ENCODE data around the gene WFS1.
A peak's percentile ranks its signal among the peaks of the same experiment; 100 is the strongest.

WFS1 gene

DNA sequence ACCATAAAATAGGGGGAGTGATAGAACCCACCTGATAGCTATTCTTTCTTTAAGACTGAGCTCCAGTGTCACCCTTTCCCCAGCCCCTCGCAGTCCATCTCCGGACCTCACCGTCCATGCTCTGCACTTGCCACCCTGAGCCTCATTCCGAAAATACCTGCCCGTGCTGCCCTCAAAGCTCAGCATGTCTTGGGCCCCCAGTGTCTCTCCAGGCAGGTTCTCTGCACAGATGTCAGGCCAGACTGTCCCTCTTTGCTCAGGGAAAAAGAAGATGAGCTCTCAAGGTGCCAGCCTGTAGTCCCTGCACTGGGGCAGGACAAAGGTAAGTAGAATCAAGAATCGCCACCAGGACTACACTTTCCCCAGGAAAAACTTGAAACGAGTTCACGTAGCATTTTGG lies 9.8 kb upstream of the WFS1 start:
- TF ChIP-seq, protein P1, sequence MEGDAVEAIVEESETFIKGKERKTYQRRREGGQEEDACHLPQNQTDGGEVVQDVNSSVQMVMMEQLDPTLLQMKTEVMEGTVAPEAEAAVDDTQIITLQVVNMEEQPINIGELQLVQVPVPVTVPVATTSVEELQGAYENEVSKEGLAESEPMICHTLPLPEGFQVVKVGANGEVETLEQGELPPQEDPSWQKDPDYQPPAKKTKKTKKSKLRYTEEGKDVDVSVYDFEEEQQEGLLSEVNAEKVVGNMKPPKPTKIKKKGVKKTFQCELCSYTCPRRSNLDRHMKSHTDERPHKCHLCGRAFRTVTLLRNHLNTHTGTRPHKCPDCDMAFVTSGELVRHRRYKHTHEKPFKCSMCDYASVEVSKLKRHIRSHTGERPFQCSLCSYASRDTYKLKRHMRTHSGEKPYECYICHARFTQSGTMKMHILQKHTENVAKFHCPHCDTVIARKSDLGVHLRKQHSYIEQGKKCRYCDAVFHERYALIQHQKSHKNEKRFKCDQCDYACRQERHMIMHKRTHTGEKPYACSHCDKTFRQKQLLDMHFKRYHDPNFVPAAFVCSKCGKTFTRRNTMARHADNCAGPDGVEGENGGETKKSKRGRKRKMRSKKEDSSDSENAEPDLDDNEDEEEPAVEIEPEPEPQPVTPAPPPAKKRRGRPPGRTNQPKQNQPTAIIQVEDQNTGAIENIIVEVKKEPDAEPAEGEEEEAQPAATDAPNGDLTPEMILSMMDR (IDR thresholded peaks at IDR 0.05; ENCODE audit: low read depth, low read length, missing control alignments) = no peak
- in situ Hi-C loops (cut with HindIII; ENCODE audit: low pct_ligation_motif_present, low sequenced_read_pairs) = no loop called here
- no peak overlapping the region for H3K27ac ChIP-seq
- no peak for DNase-seq
- H3K4me3 ChIP-seq (ENCODE audit: low read depth, low read length) = no peak overlapping the region
- no peaks in the 10 kb centered on the region for H3K27me3 ChIP-seq (replicated peaks)
- no peaks in the 10 kb centered on the region for H3K36me3 ChIP-seq (replicated peaks)

DNA sequence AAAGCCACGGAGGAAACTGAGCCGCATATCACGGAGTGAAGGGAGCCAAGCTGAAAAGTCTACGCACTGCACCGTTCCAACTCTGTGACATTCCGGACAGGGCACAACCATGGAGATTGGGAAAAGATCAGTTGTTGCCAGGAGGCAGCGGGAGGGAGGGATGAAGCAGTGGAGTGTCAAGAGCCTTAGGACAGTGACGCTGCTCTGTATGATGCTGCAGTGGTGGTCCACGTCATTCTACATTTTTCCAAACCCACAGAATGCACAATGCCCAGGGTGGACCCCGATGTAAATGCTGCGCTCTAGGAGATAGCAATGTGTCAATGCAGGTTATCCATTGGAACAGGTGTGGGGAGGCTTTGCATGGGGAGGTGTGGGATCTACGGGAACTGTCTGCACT lies 7.5 kb upstream of the WFS1 start:
- TF ChIP-seq, protein P1 (IDR thresholded peaks at IDR 0.05; ENCODE audit: low read depth, low read length, missing control alignments) = no peak
- Histone ChIP-seq H3K27ac (no peak overlapping the region), H3K27me3 (replicated peaks) (no peaks in the 10 kb centered on the region), H3K4me3 (ENCODE audit: low read depth, low read length) (no peak overlapping the region), H3K36me3 (replicated peaks) (no peaks in the 10 kb centered on the region)
- DNase-seq = no peak
- in situ Hi-C loops (cut with HindIII; ENCODE audit: low pct_ligation_motif_present, low sequenced_read_pairs) = no loop called here

GRCh38 chr4:6262847-6263487 lies 6.7 kb upstream of the WFS1 start:
- DNase-seq = no peak
- H3K27ac ChIP-seq = no peak overlapping the region
- H3K4me3 ChIP-seq (ENCODE audit: low read depth, low read length) = no peak overlapping the region
- in situ Hi-C loops (cut with HindIII; ENCODE audit: low pct_ligation_motif_present, low sequenced_read_pairs) = no loop called here
- H3K36me3 ChIP-seq (replicated peaks) = no peaks in the 10 kb centered on the region
- TF ChIP-seq, protein P1 (IDR thresholded peaks at IDR 0.05; ENCODE audit: low read depth, low read length, missing control alignments) = no peak
- H3K27me3 ChIP-seq (replicated peaks) = no peaks in the 10 kb centered on the region

GRCh38 chr4:6263526-6264224 lies 6.0 kb upstream of the WFS1 start:
- Histone ChIP-seq H3K4me3 (ENCODE audit: low read depth, low read length) (no peak overlapping the region), H3K27me3 (replicated peaks) (no peaks in the 10 kb centered on the region), H3K36me3 (replicated peaks) (no peaks in the 10 kb centered on the region), H3K27ac (no peak overlapping the region)
- no peak for DNase-seq
- TF ChIP-seq, protein P1 (IDR thresholded peaks at IDR 0.05; ENCODE audit: low read depth, low read length, missing control alignments) = no peak
- in situ Hi-C loops (cut with HindIII; ENCODE audit: low pct_ligation_motif_present, low sequenced_read_pairs) = no loop called here

- in situ Hi-C loops (cut with HindIII; ENCODE audit: low pct_ligation_motif_present, low sequenced_read_pairs) = no loop called here
- DNase-seq = peak; percentile 40
- H3K4me3 ChIP-seq (ENCODE audit: low read depth, low read length) = no peak overlapping the region
- no peaks in the 10 kb centered on the region for H3K36me3 ChIP-seq (replicated peaks)
- no peak overlapping the region for H3K27ac ChIP-seq
- H3K27me3 ChIP-seq (replicated peaks) = no peaks in the 10 kb centered on the region
- TF ChIP-seq, protein P1 (IDR thresholded peaks at IDR 0.05; ENCODE audit: low read depth, low read length, missing control alignments) = peak; percentile 82
Measured at GRCh38 chr4:6264225-6264540, 5.5 kb upstream of the WFS1 start.

DNA sequence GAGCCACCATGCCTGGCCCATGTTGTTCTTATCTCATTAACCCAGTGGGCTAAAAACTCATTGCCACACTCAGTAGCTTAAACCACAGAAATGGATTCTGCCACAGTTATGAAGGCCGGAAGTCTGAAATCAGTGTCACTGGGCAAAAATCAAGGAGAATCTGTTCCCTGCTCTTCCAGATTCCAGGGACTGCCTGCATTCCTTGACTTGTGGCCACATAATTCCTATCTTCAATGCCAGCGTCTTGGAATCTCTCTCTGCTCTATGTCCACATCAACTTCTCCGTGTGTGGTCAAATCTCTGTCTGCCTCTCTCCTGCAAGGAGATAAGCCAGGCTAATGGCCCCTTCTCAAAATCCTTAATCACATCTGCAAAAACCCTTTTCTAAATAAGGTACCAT lies 4.1 kb upstream of the WFS1 start:
- in situ Hi-C loops (cut with HindIII; ENCODE audit: low pct_ligation_motif_present, low sequenced_read_pairs) = no loop called here

More for the DNA sequence above, 4.1 kb upstream of the WFS1 start:
- Histone ChIP-seq H3K27me3 (replicated peaks) (no peaks in the 10 kb centered on the region), H3K27ac (no peak overlapping the region), H3K36me3 (replicated peaks) (no peaks in the 10 kb centered on the region), H3K4me3 (ENCODE audit: low read depth, low read length) (no peak overlapping the region)
- TF ChIP-seq, protein P1 (IDR thresholded peaks at IDR 0.05; ENCODE audit: low read depth, low read length, missing control alignments) = no peak
- no peak for DNase-seq

All from brain microvascular endothelial cell (primary cell).